ENCODE measurements around the gene XPR1. TPM values are rescaled to one million over a fixed set of nuclear protein-coding genes. Genes with fewer than 3 reads are reported as not detected.

XPR1 gene
- total RNA-seq, 1 experiment from 2014 or later: 16.8 TPM

DNA sequence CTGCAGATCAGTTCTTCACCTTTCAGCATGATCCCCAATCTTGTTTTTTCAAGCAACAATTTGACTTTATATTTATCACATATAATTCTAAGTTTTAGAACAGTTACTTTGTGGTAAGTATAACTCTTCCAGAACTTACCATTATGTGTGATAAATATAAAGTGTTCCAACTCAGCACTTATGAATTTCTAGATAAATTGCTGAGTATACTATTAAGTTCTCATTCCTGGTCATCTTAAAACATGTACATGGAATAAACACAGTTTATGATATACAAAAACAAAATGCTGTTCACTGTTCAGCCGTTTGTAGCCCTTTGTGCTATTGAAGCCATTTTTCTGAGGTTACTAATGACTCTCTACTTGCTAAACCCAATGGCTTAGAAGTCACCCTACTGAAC, 5.1 kb upstream of the XPR1 start:
- no peaks in the 10 kb centered on the region for H3K9me2 ChIP-seq (ENCODE audit: insufficient read depth)
- H3K4me2 ChIP-seq: no peak overlapping the region
- H4K20me1 ChIP-seq (ENCODE audit: insufficient read depth): no peaks in the 10 kb centered on the region
- no peak for DNase-seq
- H3K27me3 ChIP-seq (ENCODE audit: insufficient read depth, low read depth): no peaks in the 10 kb centered on the region
- no peaks in the 10 kb centered on the region for H3K36me3 ChIP-seq (ENCODE audit: low read depth)
- no TSS peak for BruUV-seq (replicated peaks)
- H3K79me2 ChIP-seq (ENCODE audit: low read depth): no peaks in the 10 kb centered on the region
- ChIA-PET CTCF (no interaction called here), POLR2A (ENCODE audit: unreplicated experiment) (no interaction called here)
- no peaks in the 10 kb centered on the region for H3F3A ChIP-seq (ENCODE audit: insufficient read depth, low read depth)
- no peaks in the 10 kb centered on the region for H3K4me1 ChIP-seq (replicated peaks; ENCODE audit: insufficient read depth)
- H3K4me3 ChIP-seq: no peak overlapping the region
- TF ChIP-seq EZH2 (IDR thresholded peaks at IDR 0.05; ENCODE audit: low read depth): no peak
- TF ChIP-seq, protein P1, sequence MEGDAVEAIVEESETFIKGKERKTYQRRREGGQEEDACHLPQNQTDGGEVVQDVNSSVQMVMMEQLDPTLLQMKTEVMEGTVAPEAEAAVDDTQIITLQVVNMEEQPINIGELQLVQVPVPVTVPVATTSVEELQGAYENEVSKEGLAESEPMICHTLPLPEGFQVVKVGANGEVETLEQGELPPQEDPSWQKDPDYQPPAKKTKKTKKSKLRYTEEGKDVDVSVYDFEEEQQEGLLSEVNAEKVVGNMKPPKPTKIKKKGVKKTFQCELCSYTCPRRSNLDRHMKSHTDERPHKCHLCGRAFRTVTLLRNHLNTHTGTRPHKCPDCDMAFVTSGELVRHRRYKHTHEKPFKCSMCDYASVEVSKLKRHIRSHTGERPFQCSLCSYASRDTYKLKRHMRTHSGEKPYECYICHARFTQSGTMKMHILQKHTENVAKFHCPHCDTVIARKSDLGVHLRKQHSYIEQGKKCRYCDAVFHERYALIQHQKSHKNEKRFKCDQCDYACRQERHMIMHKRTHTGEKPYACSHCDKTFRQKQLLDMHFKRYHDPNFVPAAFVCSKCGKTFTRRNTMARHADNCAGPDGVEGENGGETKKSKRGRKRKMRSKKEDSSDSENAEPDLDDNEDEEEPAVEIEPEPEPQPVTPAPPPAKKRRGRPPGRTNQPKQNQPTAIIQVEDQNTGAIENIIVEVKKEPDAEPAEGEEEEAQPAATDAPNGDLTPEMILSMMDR (conservative IDR thresholded peaks at IDR 0.05): no peak
- no peak overlapping the region for H3K27ac ChIP-seq
- H2AFZ ChIP-seq: no peak overlapping the region
- intact Hi-C loops (cut with micrococcal nuclease; ENCODE audit: unreplicated experiment): no loop called here
- no peaks in the 10 kb centered on the region for H3K9me3 ChIP-seq (ENCODE audit: insufficient read depth, low read depth)

DNA sequence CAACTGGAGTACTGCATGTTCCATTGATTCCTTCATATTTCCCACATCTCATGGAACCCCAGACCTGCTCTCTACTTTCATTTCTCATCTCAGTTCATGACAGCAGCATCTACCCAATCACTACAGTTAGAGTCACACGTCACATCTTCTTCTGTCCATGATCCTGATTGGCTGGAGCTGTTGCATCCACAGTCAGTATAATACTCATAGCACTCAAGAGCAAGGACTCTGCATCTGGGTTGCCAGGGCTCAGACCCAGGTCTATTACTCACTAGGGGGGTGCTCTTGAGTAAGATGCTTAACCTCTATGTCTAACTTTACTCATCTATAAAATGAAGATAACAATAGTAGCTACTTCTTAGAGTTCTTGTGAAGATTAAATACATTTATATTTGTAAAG, 4.4 kb upstream of the XPR1 start:
- no peak for TF ChIP-seq EZH2 (IDR thresholded peaks at IDR 0.05; ENCODE audit: low read depth)
- TF ChIP-seq, protein P1 (conservative IDR thresholded peaks at IDR 0.05): no peak
- no peaks in the 10 kb centered on the region for H3K9me3 ChIP-seq (ENCODE audit: insufficient read depth, low read depth)
- intact Hi-C loops (cut with micrococcal nuclease; ENCODE audit: unreplicated experiment): no loop called here
- H3K4me3 ChIP-seq: no peak overlapping the region
- DNase-seq: no peak
- H2AFZ ChIP-seq: no peak overlapping the region
- no peak overlapping the region for H3K4me2 ChIP-seq
- ChIA-PET POLR2A (ENCODE audit: unreplicated experiment) (no interaction called here), CTCF (no interaction called here)
- H3K79me2 ChIP-seq (ENCODE audit: low read depth): no peaks in the 10 kb centered on the region
- H3K27me3 ChIP-seq (ENCODE audit: insufficient read depth, low read depth): no peaks in the 10 kb centered on the region
- H3F3A ChIP-seq (ENCODE audit: insufficient read depth, low read depth): no peaks in the 10 kb centered on the region
- H3K27ac ChIP-seq: no peak overlapping the region
- H3K4me1 ChIP-seq (replicated peaks; ENCODE audit: insufficient read depth): no peaks in the 10 kb centered on the region
- H3K9me2 ChIP-seq (ENCODE audit: insufficient read depth): no peaks in the 10 kb centered on the region
- BruUV-seq (replicated peaks): no TSS peak
- H4K20me1 ChIP-seq (ENCODE audit: insufficient read depth): no peaks in the 10 kb centered on the region
- H3K36me3 ChIP-seq (ENCODE audit: low read depth): no peaks in the 10 kb centered on the region

DNA sequence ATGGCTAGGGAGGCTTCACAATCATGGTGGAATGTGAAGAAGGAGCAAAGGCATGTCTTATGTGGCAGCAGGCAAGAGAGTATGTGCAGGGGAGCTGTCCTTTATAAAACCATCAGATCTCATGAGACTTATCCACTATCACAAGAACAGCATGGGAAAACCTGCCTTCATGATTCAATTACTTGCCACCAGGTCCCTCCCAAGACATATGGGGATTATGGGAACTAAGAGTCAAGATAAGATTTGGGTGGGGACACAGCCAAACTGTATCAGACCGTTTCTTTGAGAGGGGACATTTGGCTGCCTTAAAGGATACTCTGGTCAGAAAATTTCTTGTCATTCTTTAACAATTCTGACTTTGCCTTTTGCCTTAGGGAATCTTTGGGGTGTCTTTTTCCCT, 3.2 kb upstream of the XPR1 start:
- CTCF ChIA-PET: no interaction called here
- no peak for TF ChIP-seq EZH2 (IDR thresholded peaks at IDR 0.05; ENCODE audit: low read depth)
- TF ChIP-seq, protein P1 (conservative IDR thresholded peaks at IDR 0.05): no peak
- POLR2A ChIA-PET (ENCODE audit: unreplicated experiment): no interaction called here

More for the DNA sequence above, 3.2 kb upstream of the XPR1 start:
- intact Hi-C loops (cut with micrococcal nuclease; ENCODE audit: unreplicated experiment): no loop called here
- no peaks in the 10 kb centered on the region for H3K9me3 ChIP-seq (ENCODE audit: insufficient read depth, low read depth)
- no peak overlapping the region for H3K4me2 ChIP-seq
- no TSS peak for BruUV-seq (replicated peaks)
- H4K20me1 ChIP-seq (ENCODE audit: insufficient read depth): no peaks in the 10 kb centered on the region
- H3K36me3 ChIP-seq (ENCODE audit: low read depth): no peaks in the 10 kb centered on the region
- peaks cover 10% of the 10 kb centered on the region for H3K4me1 ChIP-seq (replicated peaks; ENCODE audit: insufficient read depth)
- H3K79me2 ChIP-seq (ENCODE audit: low read depth): peaks cover 6% of the 10 kb centered on the region; the same call in 1 of the 2 replicates
- no peak overlapping the region for H3K27ac ChIP-seq
- no peak overlapping the region for H2AFZ ChIP-seq
- DNase-seq: no peak
- no peak overlapping the region for H3K4me3 ChIP-seq
- H3F3A ChIP-seq (ENCODE audit: insufficient read depth, low read depth): peaks cover 3% of the 10 kb centered on the region; the same call in 1 of the 2 replicates
- no peaks in the 10 kb centered on the region for H3K27me3 ChIP-seq (ENCODE audit: insufficient read depth, low read depth)
- H3K9me2 ChIP-seq (ENCODE audit: insufficient read depth): no peaks in the 10 kb centered on the region

Measured in PC-9 (cell line).